Activated T-cell treated with anti-CD3 and anti-CD28 coated beads for 48 hours (primary cell): ENCODE results near the gene MYRIP.

Experiments
- DNase-seq: peaks from one replicate; pipeline ENCODE4 v3.0.0-alpha.2; 2020; ENCODE audit warnings: low read depth

MYRIP gene

DNA sequence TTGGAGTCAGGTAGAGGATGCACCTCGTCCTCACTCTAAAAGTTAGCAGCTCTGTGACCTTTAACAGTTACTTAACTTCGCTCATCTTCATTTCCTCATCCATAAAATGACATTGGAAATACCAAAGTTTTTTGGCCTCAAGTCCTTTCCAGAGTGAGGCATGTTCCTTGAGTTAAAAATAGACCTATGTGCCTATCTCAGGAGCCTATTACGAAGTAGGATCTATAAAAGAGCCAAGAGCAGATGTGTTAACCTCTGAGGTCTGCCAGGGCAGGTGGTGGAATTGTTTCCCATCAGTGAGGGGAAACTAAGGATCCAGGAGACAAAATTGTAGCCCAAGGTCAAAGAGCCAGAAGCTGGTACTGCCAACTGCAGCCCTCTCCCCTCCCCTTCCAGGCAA, 379.7 kb downstream of the MYRIP start:
- no peak for DNase-seq

DNA sequence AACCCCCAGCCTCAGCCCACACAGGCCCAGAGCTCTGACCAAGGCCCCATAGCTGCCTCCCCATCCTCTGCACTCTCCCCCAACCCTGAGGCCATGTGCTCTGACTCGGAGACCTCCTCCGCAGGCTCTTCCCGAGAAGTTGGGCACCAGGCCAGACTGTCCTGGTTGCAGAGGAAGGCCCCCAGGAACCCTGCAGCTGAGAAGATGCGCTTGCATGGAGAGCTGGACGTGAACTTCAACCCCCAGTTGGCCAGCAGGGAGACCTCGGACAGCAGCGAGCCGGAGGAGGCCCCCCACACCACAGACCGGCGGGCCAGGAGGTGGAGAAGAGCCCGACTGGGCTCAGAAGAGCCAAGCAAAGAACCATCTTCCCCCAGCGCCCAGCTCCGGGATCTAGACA, 380.6 kb downstream of the MYRIP start:
- no peak for DNase-seq

DNA sequence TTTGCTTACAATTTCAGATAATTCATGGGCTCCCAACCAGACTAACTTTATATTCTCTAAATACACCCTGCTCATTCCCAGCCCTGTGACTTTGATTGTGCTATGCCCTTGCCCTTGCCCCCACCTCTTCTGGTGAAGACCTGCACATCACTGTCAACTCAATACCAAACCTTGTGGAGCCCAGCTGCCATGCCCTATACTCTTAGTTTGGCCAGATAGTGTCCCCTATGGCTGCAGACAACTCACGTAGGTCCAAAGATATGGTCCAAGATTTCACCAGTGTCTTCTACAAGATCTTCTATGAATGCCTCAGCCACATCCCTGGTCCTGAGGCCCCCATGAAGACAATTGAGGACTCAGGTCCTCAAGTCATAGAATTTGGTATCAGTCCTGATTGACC, 381.8 kb downstream of the MYRIP start:
- DNase-seq, result no peak

DNA sequence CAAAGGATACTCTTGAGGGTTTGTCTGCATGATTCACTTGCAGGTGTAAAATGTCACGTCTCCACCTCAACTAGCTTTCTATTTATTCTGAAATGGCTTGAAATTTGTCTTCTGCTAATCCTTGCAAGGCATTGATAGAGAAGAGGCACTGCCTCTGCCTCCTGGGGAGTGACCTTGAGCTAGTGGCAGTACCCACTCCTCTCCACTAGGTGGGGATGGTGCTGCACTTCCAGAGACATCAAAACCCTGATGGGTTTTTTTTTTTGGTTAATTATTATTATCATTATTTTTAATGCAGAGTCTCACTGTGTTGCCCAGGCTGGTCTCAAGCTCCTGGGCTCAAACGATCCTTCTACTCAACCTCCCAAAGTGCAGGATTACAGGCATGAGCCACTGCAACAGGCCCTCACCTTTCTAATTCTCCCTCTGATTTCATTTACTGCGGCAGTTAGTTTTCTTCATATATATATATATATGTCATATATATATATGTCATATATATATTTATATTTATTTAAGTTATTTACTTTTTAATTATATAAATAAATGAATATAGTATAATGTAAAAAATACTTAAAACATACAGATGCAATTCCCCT, 382.5 kb downstream of the MYRIP start:
- DNase-seq, result peak; percentile 34

DNA sequence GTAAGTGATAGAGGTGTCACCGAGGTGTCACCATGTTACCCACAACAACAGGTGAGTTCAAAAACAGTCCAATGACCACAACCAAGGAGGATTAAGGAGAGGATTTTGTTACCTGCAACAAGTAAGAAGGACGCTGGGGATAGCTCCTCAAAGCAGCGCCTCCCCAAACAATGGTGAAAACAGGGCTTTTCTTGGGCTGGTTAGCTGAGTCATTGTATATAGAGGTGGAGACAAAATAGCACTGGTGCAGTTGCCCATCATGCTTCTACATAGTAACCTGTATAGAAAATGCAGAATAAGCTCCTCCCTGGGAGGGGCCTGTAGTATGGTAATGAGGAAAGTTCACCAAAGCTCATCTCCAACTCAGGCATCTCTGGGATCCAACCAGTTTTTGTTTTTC, 383.2 kb downstream of the MYRIP start:
- DNase-seq, result no peak

DNA sequence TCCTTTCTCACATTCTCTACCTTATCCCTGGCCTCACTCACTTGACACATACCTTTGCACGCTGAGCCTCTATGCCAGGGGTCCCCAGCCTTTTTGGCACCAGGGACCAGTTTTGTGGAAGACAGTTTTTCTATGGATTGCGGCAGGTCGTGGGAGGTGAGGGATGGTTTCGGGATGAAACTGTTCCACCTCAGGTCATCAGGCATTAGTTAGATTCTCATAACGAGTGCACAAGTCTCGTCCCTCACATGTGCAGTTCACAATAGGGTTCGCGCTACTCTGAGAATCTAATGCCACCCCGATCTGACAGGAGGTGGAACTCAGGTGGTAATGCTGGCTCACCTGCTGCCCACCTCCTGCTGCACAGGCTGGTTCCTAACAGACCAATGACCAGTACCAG, 387.6 kb downstream of the MYRIP start:
- no peak for DNase-seq

DNA sequence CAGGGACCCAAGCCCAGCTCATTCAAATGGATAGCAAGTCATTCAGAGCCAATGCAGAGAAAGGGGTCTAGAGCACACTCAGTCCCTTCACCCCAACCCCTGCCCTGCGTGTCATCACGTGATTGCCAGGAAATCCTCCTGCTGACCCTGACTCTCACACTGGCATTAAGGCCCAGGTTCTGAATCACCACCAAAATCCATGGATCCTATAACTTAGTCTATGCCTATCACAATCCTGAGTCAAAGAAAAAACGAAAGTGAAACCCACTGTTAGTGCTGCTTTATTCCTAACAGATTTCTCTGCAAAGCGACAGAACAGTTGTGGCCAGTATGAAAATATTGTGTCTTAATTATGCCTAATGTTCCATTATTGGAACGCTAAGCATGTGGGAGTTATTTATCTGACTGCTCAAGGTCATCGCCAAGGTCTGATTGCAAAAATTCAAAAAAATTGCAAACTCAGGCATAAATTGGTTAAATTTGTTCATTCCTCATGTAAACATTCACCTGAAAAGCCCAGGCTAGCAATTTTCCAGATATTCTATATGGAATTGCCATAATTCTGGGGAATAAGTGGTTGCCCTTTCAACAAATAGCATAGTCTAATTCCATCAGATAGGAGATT, 391.4 kb downstream of the MYRIP start:
- no peak for DNase-seq

DNA sequence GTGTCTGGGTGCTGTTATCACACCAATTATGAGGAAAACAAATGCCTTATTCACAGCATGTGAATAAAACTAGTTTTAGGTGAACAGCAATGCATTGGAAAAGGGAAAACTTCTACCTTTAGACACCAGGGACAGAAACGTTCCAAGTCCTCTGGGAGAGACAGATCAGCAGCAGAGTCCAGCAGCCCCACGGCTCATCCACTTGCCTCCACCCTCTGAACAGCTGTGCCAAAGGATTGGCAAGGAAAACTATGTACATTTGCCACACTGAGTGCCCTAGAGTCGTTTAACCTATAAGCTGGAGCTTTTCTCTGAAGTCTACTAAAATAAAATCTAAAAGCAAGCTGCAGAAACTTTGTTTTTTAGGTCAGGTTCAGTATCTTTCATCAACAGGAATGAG, 392.4 kb downstream of the MYRIP start:
- DNase-seq, result no peak

DNA sequence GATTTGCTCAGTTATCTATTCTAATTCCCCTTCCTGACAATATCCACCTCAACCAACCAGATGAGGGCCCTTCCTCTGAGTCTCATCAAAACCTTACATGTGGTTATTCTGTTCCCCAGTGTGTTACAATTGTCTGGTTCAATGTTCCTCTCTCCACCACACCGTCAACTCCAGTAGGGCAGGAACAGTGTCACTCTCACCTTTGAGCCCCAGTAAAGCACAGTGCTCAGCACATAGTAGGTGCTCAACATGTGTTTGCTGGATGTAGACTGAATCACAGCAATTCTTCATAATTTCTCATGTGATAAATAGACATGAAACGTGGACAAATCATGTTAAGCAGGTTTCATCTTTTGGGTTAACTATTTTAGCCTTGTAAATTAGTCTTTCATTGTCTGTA, 397.1 kb downstream of the MYRIP start:
- DNase-seq, result no peak

DNA sequence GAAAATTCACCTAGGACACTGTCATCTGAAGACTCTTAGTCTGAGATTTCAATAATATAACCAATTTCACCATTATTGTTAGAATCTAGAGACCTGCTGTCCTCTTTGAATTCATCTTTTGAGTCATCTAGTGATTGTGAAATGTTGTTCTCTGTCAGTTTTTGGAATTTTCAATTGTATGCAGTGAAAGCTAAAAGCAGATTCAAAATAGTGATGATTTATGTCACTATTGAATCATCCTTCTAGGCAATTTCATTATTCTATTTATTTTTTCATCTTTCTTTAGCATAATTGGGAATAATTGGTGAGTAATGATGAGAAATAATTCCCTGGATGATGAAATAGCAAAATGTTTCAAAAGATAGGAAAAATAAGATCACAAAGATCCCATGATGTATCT, 398.4 kb downstream of the MYRIP start:
- no peak for DNase-seq

DNA sequence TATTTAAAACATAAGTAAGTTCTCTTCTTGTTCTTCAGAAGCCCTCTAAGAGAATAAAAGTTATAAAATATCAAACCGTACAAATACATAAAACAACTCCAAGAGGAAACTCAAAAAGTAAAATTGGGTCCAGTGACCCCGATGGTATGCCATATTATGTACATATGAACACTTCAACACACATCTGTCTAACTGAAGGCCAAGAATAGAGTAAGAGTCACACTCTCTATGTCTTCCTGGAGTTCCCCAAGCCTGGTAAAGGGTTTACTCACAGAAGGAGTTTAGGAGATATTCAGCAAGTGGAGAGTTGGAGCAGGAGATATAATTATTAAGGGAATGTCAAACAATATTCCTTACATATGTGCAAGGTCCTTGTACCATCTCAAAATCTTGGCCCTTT, 398.8 kb downstream of the MYRIP start:
- no peak for DNase-seq

DNA sequence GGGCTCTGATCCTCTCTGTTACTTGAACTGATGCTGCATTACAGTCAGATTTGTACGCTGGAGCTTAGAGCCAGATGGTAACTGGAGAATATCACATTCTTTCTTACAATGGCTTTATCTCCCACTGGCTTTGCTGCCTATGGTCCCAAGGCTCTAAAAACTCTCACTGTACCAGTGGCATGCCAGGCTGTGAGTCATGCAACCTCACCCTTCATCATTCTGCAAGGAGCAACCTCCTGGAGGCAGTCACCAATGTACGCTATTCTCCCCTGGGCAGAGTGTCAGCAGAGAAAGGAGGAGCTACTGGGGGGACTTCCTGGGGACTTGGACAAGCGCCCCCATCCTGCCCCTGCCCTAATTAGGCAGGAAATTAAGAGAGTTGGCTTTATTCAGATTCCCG, 402.2 kb downstream of the MYRIP start:
- DNase-seq, result no peak

DNA sequence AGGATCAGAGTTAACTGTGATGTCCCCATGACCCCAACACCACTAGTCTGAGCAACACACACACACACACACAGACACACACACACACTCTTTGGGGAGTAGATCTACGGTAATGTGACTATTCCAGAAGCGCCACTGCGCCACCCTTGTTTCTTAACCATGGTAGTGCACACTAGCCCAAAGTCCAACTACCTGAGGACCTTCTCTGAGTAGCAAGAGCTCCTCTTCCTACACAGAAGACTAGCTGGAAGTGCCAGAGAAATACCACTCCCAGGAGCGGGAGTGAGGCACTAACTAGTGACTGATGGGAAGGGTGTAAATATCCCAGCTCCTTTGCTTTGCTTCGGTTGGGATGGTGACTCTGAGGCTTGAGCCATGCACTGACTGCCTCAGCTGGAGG, 404.1 kb downstream of the MYRIP start:
- DNase-seq, result no peak

DNA sequence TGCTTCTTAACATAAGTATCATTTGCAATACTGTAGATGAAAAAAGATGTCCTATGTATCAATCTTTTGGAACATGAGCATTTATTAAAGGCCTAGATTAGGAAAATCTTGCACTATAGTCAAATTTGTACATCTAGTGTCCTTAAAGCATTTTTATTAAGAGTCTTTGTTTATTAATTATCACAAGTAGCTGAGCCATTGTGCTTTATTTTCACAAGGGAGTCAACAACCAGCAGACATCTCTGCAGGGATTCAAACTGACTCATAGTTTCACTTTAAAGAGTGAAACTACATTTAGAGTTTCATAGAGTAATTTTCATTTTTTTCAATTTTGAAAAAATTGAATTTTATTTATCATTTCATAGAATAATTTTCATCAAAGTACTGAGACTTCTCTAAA, 405.6 kb downstream of the MYRIP start:
- DNase-seq, result no peak

DNA sequence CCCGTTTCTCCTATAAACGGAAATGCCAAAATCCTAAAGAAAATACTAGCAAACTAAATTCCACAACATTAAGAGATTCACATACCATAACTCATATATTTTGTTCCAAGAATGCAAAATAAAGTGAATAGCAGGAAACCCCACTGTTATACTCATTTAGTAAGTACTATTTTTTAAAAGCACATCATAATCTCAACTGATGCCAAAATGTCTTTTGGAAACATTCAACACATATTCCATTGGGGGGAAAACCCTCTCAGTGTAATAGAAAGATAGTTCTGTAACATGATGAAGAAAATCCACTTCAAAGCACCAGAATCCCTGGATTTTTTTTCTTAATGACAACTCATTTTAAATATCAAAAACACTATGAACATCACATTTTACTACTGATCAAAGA, 407.1 kb downstream of the MYRIP start:
- DNase-seq, result no peak

DNA sequence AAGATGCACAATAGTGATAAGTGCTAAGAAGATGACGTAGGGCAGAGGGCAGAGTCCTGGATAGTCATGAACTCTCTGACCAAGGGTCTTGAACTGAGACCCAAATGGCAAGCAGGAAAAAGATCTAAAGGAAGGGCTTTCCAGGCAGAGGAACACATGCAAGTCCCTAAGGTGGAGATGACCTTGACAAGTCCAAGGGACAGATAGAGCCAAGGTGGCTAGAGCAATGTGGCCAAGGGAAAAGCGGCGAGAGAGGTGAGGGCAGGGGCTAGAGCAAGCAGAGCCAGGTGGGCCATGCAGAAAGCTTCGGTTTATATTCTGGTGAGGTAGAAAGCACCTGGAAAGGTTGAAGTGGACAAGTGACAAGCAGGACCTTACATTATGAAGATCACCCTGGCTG, 414.4 kb downstream of the MYRIP start:
- no peak for DNase-seq

DNA sequence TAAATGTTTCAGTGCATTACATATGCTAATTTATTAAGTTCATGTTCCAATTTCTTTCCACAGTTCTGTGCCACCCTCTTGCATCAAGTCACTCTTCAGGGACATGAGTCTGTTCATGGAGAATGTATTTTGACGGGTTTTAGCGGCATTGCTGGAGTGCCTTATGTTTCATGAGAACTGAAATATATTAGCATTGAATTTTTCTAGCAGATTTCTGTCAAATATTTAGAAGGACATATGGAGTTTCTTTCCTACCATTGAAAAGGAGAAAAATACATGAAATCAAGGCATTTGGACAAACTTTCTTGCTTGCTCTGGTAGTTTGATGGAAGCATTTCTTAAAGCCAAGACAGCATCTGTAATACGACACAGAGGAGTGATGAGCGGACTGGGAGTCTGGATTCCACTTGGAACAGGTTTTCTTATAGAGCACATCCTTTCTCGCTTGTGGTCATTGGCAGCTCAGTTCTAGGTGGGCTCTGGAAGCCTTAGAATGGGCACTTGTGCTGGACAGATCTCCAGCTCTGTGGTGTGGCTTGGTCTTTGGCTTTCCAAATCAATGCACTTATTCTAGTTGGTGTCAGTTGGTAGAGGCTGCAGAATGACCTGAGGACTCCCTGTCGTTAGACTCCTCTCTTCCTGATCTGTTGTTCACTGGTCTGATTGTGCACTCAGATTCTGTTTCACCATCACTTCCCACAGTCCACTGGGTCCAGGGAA, 415.5 kb downstream of the MYRIP start:
- no peak for DNase-seq

DNA sequence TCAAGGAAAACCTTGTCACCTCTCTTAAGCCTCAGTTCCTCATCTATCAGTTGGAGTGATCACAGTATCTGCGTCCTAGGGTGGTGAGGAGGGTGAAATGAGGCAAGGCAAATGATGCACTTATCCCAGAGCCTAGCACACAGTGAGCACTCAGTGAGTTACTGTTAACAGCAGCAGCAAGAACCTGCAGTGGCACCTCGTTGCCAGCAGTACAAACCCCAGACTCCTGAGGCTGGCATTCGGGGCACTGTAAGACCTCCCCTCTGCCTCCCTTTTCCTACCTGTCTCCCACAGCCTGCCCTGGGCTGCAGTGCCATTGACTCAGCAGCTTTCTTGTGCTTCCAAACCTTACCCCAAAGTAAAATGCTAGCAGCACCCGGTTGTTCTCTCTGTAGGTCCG, 417.2 kb downstream of the MYRIP start:
- DNase-seq, result no peak

DNA sequence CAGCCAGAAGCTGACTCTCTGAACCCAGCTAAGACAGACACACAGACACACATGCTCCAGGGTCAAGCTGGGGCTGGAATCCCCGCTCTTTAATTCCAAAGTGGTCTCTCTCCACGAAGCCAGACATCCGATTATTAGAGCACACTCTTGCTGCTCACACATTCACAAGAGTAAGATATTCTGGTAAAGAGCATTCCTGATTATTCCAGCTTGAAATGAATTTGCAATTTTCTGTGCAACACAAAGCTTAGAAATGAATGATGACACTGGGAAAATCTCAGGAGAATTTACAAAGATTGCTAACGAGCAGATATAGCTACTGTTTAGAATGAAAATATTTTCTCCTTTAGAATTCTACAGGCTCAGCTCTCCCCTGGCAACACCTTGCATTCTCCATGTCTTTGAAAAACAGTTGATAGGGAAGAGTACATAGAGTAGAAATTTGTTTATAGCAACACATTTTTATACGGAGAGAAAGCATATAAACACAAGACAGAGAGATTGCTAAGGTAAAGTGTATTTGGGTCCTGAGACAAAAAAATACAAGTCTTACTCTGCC, 419.5 kb downstream of the MYRIP start:
- no peak for DNase-seq

DNA sequence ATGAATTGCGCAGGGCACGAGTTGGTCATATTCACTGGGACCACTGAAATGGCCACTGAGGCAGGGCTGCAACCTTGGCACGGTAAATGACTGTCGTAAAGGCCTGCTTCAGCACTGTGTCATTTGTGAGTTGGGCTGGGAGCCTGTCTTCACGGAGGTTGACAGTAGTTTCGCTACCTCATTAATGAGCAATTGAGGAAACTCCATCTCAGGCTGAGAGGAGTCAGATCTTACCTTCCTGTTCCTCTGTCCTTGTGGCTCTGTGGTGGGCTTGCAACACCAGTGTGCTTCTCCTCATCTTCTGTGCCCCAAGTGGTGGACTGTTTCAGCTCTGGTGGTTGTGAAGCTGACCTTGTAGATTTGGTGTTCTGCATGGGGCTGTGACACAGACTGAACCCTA, 420.0 kb downstream of the MYRIP start:
- no peak for DNase-seq

DNA sequence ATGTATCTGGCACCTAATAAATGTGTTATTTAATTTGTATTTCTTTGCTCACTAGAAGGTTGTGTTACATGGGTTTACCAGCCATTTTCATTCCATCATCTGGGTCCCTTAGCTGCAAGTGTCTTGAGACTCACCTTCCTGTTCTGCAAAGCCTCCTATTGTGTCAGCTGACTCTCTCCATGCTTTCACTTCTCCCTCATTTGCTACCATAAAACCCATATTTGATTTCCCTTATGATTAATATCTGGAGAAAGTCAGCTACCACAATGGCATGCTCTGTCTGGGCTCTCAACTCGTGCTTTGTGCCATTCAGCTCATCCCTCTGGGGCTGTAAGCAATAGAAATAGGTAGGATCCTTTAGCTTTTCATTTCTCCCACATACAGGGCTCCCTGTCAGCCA, 420.6 kb downstream of the MYRIP start:
- DNase-seq, result no peak

DNA sequence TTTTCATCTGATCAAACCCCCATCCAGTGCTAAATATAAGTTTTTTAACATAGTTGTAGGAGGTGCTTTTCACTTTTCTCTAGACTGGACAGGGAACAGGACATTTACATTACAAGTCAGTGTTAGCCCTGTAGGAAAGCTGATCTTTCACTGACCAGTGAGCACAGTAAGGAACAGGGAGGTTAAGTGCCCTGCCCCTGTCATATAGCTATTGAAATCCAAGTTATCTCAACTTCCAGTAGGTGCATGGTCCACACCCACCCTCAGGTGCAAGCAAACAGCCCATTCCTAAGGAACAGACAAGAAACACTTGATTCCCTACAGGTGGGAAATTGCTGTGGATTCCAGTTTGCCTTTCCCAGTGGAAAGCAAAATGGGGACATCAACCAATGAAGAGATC, 421.0 kb downstream of the MYRIP start:
- no peak for DNase-seq

DNA sequence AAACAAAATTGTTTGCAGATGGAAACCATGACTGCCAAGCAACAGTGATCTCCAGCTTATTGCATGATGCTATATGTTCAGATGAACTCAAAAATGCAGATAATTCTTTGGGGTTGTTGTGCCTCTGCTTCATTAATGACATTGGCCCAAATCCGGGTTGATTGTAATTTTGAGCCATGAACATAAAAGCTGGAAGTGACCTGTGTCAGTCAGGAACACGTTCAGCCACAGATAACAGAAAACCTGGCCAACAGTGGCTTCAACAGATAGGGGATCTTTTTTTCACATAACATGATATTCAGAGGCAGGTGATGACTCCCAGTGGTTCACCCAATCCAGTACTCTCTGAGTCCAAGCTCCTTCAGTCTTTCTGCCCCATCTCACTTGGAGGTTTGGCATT, 423.2 kb downstream of the MYRIP start:
- DNase-seq, result no peak

DNA sequence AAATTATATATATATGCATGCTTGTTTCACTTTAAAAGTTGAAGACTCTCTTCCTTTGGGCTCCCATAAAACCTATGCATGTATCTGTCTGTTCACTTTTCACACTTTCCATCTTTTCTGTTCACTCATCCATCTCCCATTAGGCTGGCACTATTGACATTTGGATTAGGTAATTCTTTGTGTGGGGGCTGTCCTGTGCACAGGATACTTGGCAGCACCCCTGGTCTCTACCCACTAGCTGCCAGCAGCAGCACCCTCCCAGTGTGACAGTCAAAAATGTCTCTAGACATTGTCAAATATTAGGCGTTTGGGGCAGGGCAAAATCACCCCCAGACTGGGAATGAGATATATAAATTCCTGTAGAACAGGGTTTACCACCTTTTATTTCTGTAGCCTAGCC, 427.8 kb downstream of the MYRIP start:
- DNase-seq, result no peak
